Measurements from ENCODE around the gene RGS3. TPM values are rescaled to one million over a fixed set of nuclear protein-coding genes. Genes with fewer than 3 reads are reported as not detected.

The RGS3 gene
- total RNA-seq, 4 donors from 2014 or later, result 5.9 to 11.8 (median 9.8) TPM

- Histone ChIP-seq H3K27ac (peak overlapping the region in 3 of 4 donors; percentile 8 to 64 (median 48)), H3K27me3 (no peaks in the 10 kb centered on the region), H3K4me3 (no peak overlapping the region), H3K36me3 (no peaks in the 10 kb centered on the region), H3K9me3 (no peaks in the 10 kb centered on the region), H3K4me1 (peaks cover 19 to 22% of the 10 kb centered on the region in 2 donors)
- ATAC-seq, result no peak
- intact Hi-C loops (cut with DNase I; ENCODE audit: low total_unique reads) (no loop called here), in situ Hi-C loops (cut with MboI; ENCODE audit: low sequenced_read_pairs in 4 of 4) (no loop called here)
- TF ChIP-seq, protein P1, sequence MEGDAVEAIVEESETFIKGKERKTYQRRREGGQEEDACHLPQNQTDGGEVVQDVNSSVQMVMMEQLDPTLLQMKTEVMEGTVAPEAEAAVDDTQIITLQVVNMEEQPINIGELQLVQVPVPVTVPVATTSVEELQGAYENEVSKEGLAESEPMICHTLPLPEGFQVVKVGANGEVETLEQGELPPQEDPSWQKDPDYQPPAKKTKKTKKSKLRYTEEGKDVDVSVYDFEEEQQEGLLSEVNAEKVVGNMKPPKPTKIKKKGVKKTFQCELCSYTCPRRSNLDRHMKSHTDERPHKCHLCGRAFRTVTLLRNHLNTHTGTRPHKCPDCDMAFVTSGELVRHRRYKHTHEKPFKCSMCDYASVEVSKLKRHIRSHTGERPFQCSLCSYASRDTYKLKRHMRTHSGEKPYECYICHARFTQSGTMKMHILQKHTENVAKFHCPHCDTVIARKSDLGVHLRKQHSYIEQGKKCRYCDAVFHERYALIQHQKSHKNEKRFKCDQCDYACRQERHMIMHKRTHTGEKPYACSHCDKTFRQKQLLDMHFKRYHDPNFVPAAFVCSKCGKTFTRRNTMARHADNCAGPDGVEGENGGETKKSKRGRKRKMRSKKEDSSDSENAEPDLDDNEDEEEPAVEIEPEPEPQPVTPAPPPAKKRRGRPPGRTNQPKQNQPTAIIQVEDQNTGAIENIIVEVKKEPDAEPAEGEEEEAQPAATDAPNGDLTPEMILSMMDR (IDR thresholded peaks at IDR 0.05 in 4 of 5, conservative IDR thresholded peaks at IDR 0.05 in 1 of 5), result no peak
- no peak for TF ChIP-seq POLR2A (IDR thresholded peaks at IDR 0.05)
- DNase-seq, result no peak
Measured at GRCh38 chr9:113559834-113560800, 96.6 kb downstream of the RGS3 start.

GRCh38 chr9:113562653-113563381 lies 99.3 kb downstream of the RGS3 start:
- in situ Hi-C loops (cut with MboI; ENCODE audit: low sequenced_read_pairs in 4 of 4), result no loop called here
- intact Hi-C loops (cut with DNase I; ENCODE audit: low total_unique reads), result no loop called here
- no peaks in the 10 kb centered on the region for H3K36me3 ChIP-seq
- H3K9me3 ChIP-seq, result no peaks in the 10 kb centered on the region
- H3K4me1 ChIP-seq, result peaks cover 43 to 49% of the 10 kb centered on the region in 2 donors
- DNase-seq, result peak in 1 of 2 donors; percentile 6
- no peak for ATAC-seq
- no peak overlapping the region for H3K27ac ChIP-seq
- no peak overlapping the region for H3K4me3 ChIP-seq
- H3K27me3 ChIP-seq, result no peaks in the 10 kb centered on the region
- TF ChIP-seq, protein P1 (IDR thresholded peaks at IDR 0.05 in 4 of 5, conservative IDR thresholded peaks at IDR 0.05 in 1 of 5), result no peak
- no peak for TF ChIP-seq POLR2A (IDR thresholded peaks at IDR 0.05)

DNA sequence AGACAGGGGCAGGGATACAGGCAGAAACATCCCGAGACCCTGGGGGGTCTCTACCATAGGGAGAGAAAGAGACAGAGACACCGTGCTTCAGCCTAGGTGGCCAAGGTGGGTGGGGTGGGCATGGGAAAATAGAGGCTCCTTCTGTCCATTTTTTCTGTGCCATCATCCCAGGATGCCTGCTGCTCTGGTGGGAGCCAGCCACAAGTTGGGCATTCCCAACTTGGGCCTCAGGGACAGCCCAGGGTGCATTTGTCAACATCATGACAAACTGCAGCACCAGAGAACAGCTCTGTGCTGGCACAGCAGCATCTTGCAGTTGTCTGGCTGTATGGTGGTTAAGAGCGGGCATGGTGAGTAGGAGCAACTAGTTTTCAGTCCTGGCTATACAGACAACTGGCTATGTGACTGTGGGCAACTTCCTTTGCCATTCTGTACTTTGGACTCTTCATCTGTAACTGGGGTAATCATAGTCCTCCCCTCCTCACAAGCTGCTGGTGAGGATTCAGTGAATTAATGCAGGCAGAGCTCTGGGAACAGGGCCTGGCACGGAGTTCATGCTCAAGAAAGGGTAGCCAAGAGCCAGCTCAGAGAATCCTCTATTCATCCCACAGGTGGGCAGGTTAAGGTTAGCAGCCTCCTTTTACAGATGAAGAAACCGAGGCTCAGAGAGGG lies 100.4 kb downstream of the RGS3 start:
- ATAC-seq, result no peak

More for the DNA sequence above, 100.4 kb downstream of the RGS3 start:
- Histone ChIP-seq H3K36me3 (no peaks in the 10 kb centered on the region), H3K4me1 (peaks cover 54% of the 10 kb centered on the region in 2 donors), H3K27me3 (no peaks in the 10 kb centered on the region), H3K9me3 (no peaks in the 10 kb centered on the region), H3K27ac (peak overlapping the region in 2 of 4 donors; percentile 79 to 85), H3K4me3 (no peak overlapping the region)
- no peak for TF ChIP-seq POLR2A (IDR thresholded peaks at IDR 0.05)
- TF ChIP-seq, protein P1 (IDR thresholded peaks at IDR 0.05 in 4 of 5, conservative IDR thresholded peaks at IDR 0.05 in 1 of 5), result no peak
- in situ Hi-C loops (cut with MboI; ENCODE audit: low sequenced_read_pairs in 4 of 4), result no loop called here
- intact Hi-C loops (cut with DNase I; ENCODE audit: low total_unique reads), result no loop called here
- peak in 1 of 2 donors; percentile 6 for DNase-seq

Data from gastrocnemius medialis (tissue), 4 donors.